HepG2 (cell line): Measurements from ENCODE around the gene DOCK11. TPM values are rescaled to one million over a fixed set of nuclear protein-coding genes. Genes with fewer than 3 reads are reported as not detected.

ENCODE experiments used
- ATAC-seq: fragments of 200-7000 bp; cut with Tn5 transposase; 3 replicates; pipeline ENCODE4 v1.9.1; 2020; ENCODE audit warnings: mild to moderate bottlenecking, moderate library complexity
- BruUV-seq: library from RNA; stranded (reverse); fragments of 400-500 nt; replicated peaks from 2 replicates; lab custom pipeline; 2021; lab: Mats Ljungman, UMichigan
- CTCF ChIA-PET: fragments of 300-600 bp; formaldehyde crosslinking; extraction: SDS; loops from one replicate; lab custom pipeline; 2021; ENCODE audit warnings: low total read pairs, inconsistent platforms, low intra/inter-chr PET ratio; lab: Yijun Ruan, JAX
- POLR2A ChIA-PET: fragments of 350-600 bp; sonication (Branson Sonifier 250); formaldehyde crosslinking; loops from one replicate; lab custom pipeline; 2020; ENCODE audit warnings: antibody characterized with exemption, inconsistent platforms; lab: Yijun Ruan, JAX
- DNase-seq: peaks from one replicate; pipeline ENCODE4 v3.0.0-alpha.2; 2015; ENCODE audit warnings: low spot score
- FAIRE-seq: peaks from 3 replicates; lab custom pipeline; 2011; peaks lifted over from hg19 to GRCh38; lab: Jason Lieb, UNC
- H2AFZ ChIP-seq: one replicate; pipeline ENCODE4 v1.6.1; 2011; ENCODE audit warnings: low read length, inconsistent platforms
- H3K27ac ChIP-seq: fragments of 300-600 bp; 3 replicates; pipeline ENCODE4 v1.8.0; 2011; ENCODE audit warnings: mixed run types, mild to moderate bottlenecking, mixed read lengths, low read length, inconsistent platforms; ENCODE audit not compliant: insufficient read depth; ENCODE audit errors: extremely low read length
- H3K27me3 ChIP-seq, 2 experiments: fragments of 200-600 bp in 1 of 2; 2 replicates in 1 of 2; 3 replicates in 1 of 2; pipeline versions ENCODE4 v1.6.0 to v1.8.0; 2011; ENCODE audit warnings: low read length in 2 of 2, mild to moderate bottlenecking in 2 of 2, moderate library complexity in 2 of 2, inconsistent platforms in 1 of 2; ENCODE audit not compliant: insufficient read depth in 2 of 2, control insufficient read depth in 1 of 2
- H3K36me3 ChIP-seq, 2 experiments: fragments of 200-600 bp in 1 of 2; replicated peaks in 1 of 2; 2 replicates in 1 of 2; 3 replicates in 1 of 2; pipeline versions ENCODE4 v1.5.1 to v1.8.0; 2011; ENCODE audit warnings: low read length in 2 of 2, inconsistent platforms in 1 of 2; ENCODE audit not compliant: insufficient read depth in 2 of 2, control insufficient read depth in 1 of 2
- H3K4me1 ChIP-seq: 2 replicates; pipeline ENCODE4 v1.5.1; 2012; ENCODE audit warnings: low read length, inconsistent platforms; ENCODE audit not compliant: insufficient read depth
- H3K4me2 ChIP-seq: 2 replicates; pipeline ENCODE4 v1.6.0; 2011; ENCODE audit warnings: low read depth, low read length, inconsistent platforms
- H3K4me3 ChIP-seq, 3 experiments: fragments of 200-600 bp in 1 of 3; sonication (generic), shearing (Covaris generic) in 1 of 3; replicated peaks in 1 of 3; 2 replicates each; pipeline ENCODE4 v1.5.1; 2011 to 2016; ENCODE audit warnings: low read length in 3 of 3, inconsistent platforms in 2 of 3, low read depth in 2 of 3, mild to moderate bottlenecking in 2 of 3, control low read depth in 1 of 3, mixed read lengths in 1 of 3; ENCODE audit not compliant: insufficient read depth in 1 of 3
- H3K79me2 ChIP-seq: one replicate; pipeline ENCODE4 v1.6.1; 2011; ENCODE audit warnings: low read length, inconsistent platforms; ENCODE audit not compliant: insufficient read depth
- H3K9ac ChIP-seq: 2 replicates; pipeline ENCODE4 v1.6.0; 2011; ENCODE audit warnings: mild to moderate bottlenecking, low read depth, low read length, inconsistent platforms; ENCODE audit not compliant: insufficient read depth
- H3K9me3 ChIP-seq: 2 replicates; pipeline ENCODE4 v1.5.1; 2012; ENCODE audit warnings: mild to moderate bottlenecking, low read length
- H4K20me1 ChIP-seq: 2 replicates; pipeline ENCODE4 v1.6.0; 2011; ENCODE audit warnings: inconsistent platforms, mild to moderate bottlenecking, low read length, moderate library complexity; ENCODE audit not compliant: insufficient read depth
- GLI4 ChIP-seq: sonication (generic); formaldehyde crosslinking; IDR thresholded peaks from 2 replicates; pipeline ENCODE4 v1.5.1; 2020; ENCODE audit warnings: missing genetic modification reagents, mild to moderate bottlenecking, moderate library complexity, borderline replicate concordance
- GPN1 ChIP-seq: sonication (generic); formaldehyde crosslinking; IDR thresholded peaks from 2 replicates; pipeline ENCODE4 v1.5.1; 2020; ENCODE audit warnings: missing genetic modification reagents, borderline replicate concordance
- JUNB ChIP-seq: sonication (generic); formaldehyde crosslinking; IDR thresholded peaks from 2 replicates; pipeline ENCODE4 v1.8.0; 2022; ENCODE audit warnings: missing genetic modification reagents, mild to moderate bottlenecking, borderline replicate concordance
- PAWR ChIP-seq: sonication (generic); formaldehyde crosslinking; IDR thresholded peaks from 2 replicates; pipeline ENCODE4 v1.4.0; 2020; ENCODE audit warnings: missing genetic modification reagents, mild to moderate bottlenecking, borderline replicate concordance
- TOPORS ChIP-seq: sonication (generic); formaldehyde crosslinking; IDR thresholded peaks from 2 replicates; pipeline ENCODE4 v1.8.0; 2023; ENCODE audit warnings: mild to moderate bottlenecking, missing genetic modification reagents
- ZNF274 ChIP-seq: sonication (generic); formaldehyde crosslinking; IDR thresholded peaks from 2 replicates; pipeline ENCODE4 v1.5.1; 2020; ENCODE audit warnings: mild to moderate bottlenecking, missing genetic modification reagents
- WGBS: methylation state at CpG from one replicate; pipeline ENCODE4 v1.1.6; 2017; ENCODE audit warnings: low lambda C conversion rate; 5-methylcytosine and 5-hydroxymethylcytosine counted together
- in situ Hi-C: cut with HindIII; loops from 2 replicates; pipeline ENCODE4 v1.10.0; 2017; ENCODE audit warnings: low pct_unique_long_range_greater_than_20kb; ENCODE audit not compliant: extremely low pct_ligation_motif_present
- intact Hi-C: fragments of 100-400 bp; cut with micrococcal nuclease; formaldehyde crosslinking; loops from one replicate; pipeline ENCODE4 v1.10.0; 2022; ENCODE audit not compliant: unreplicated experiment
- polyA plus RNA-seq, 8 experiments: library from polyadenylated mRNA; depleted of rRNA in 3 of 8; stranded (reverse) in 7 of 8; unstranded in 1 of 8; fragments of >200 nt; fragmentation: Illumina TruSeq in 4 of 8; extraction: Trizol in 4 of 8; gene quantifications; 2 replicates each; pipeline versions ENCODE4 v1.2.1 to v1.2.3, GENCODE V29; 2011 to 2016; ENCODE audit warnings: low read depth in 4 of 8, missing spikeins in 1 of 8, mixed read lengths in 1 of 8; ENCODE audit not compliant: insufficient read depth in 1 of 8
- total RNA-seq, 5 experiments: library from RNA; depleted of rRNA; stranded (reverse); fragments of >200 nt; fragmentation: Illumina TruSeq; extraction: Trizol; gene quantifications; 2 replicates each; pipeline ENCODE4 v1.2.3, GENCODE V29; 2016; ENCODE audit warnings: low read depth in 1 of 5

DOCK11 gene
- total and polyA plus RNA-seq, 2 of the 13 experiments (the other 11 are each of a cell fraction or from before 2014, with no cell fraction given): 0.02 to 0.12 TPM

DNA sequence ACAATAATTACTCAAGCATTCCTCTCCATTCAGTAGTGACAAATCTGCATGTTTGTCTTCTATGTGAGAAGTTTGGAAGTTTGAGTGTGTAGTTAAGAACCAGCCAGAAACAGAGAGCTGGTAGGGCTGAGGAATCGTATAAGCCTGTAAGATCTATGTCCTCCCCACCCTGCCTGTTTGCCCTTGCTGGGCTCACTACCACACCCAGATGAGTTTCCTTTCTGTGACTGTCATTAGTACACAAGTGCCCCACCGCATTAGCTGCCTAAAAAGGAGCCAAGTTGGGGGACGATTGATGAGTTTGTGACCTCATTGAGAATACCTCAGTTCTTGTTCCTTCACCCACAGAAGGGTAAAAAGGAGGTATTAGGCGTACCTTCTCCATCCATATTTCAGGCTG, 28.3 kb downstream of the DOCK11 start:
- FAIRE-seq (no peak), ATAC-seq (no peak), DNase-seq (no peak)
- H3K9ac ChIP-seq: no peak overlapping the region
- 31% methylated on average over 2 of the region's 4 CpGs for WGBS
- H3K9me3 ChIP-seq: no peaks in the 10 kb centered on the region
- H4K20me1 ChIP-seq: no peaks in the 10 kb centered on the region
- no peak overlapping the region for H3K4me3 ChIP-seq
- TF ChIP-seq GLI4 (CRISPR knock-in tag) (no peak), ZNF274 (CRISPR knock-in tag) (no peak), GPN1 (no peak), TOPORS (CRISPR knock-in tag) (no peak)
- ChIA-PET CTCF (no interaction called here), POLR2A (no interaction called here)
- H3K4me1 ChIP-seq: no peaks in the 10 kb centered on the region
- no peaks in the 10 kb centered on the region for H3K36me3 ChIP-seq
- no peaks in the 10 kb centered on the region for H3K79me2 ChIP-seq
- no TSS peak for BruUV-seq
- no peak overlapping the region for H3K4me2 ChIP-seq
- in situ Hi-C loops (no loop called here), intact Hi-C loops (no loop called here)
- no peaks in the 10 kb centered on the region for H3K27me3 ChIP-seq
- H2AFZ ChIP-seq: no peak overlapping the region
- H3K27ac ChIP-seq: no peak overlapping the region

- DNase-seq: no peak
- ChIA-PET POLR2A (no interaction called here), CTCF (no interaction called here)
- BruUV-seq: no TSS peak
- in situ Hi-C loops (no loop called here), intact Hi-C loops (no loop called here)
- WGBS: 31% methylated on average over 3 of the region's 3 CpGs
- H3K36me3 ChIP-seq: no peaks in the 10 kb centered on the region
- no peak overlapping the region for H2AFZ ChIP-seq
- H3K27me3 ChIP-seq: no peaks in the 10 kb centered on the region
- no peak for ATAC-seq
- TF ChIP-seq PAWR (CRISPR knock-in tag) (no peak), JUNB (CRISPR knock-in tag) (no peak)
- FAIRE-seq: no peak
- no peaks in the 10 kb centered on the region for H4K20me1 ChIP-seq
- H3K27ac ChIP-seq: no peak overlapping the region
- no peak overlapping the region for H3K9ac ChIP-seq
- H3K4me1 ChIP-seq: no peaks in the 10 kb centered on the region
- no peak overlapping the region for H3K4me2 ChIP-seq
- H3K4me3 ChIP-seq: no peak overlapping the region
- H3K79me2 ChIP-seq: no peaks in the 10 kb centered on the region
- H3K9me3 ChIP-seq: no peaks in the 10 kb centered on the region
Measured at GRCh38 chrX:118524344-118524743, 28.7 kb downstream of the DOCK11 start.
